Activated T-cell treated with anti-CD3 and anti-CD28 coated beads, Interleukin-2, amount 50 U/mL, for 72 hours (primary cell): ENCODE measurements around the gene AQP7. TPM values are rescaled to one million over a fixed set of nuclear protein-coding genes. Genes with fewer than 3 reads are reported as not detected.
A peak's percentile ranks its signal among the peaks of the same experiment; 100 is the strongest.

Source experiments
- ATAC-seq, 2 donors: fragments of 150-1000 bp; cut with Tn5 transposase; replicated peaks in 1 of 2; 2 replicates each; pipeline ENCODE4 v1.10.0; 2021; ENCODE audit warnings: moderate library complexity in 2 of 2, mild to moderate bottlenecking in 1 of 2
- DNase-seq, 2 donors: peaks; one replicate each; pipeline ENCODE4 v3.0.0; 2021 to 2022; ENCODE audit warnings: mixed read lengths in 1 of 2
- H3K27ac Mint-ChIP-seq: one replicate; pipeline ENCODE4 v1.8.0; 2022; ENCODE audit warnings: mild to moderate bottlenecking, moderate library complexity, mixed read lengths
- H3K27me3 Mint-ChIP-seq: one replicate; pipeline ENCODE4 v1.8.0; 2022; ENCODE audit warnings: low read depth, mixed read lengths
- H3K36me3 Mint-ChIP-seq, 2 donors: one replicate each; pipeline ENCODE4 v1.8.0; 2022; ENCODE audit warnings: mixed read lengths in 2 of 2, mild to moderate bottlenecking in 1 of 2; ENCODE audit not compliant: insufficient read depth in 2 of 2
- H3K4me1 Mint-ChIP-seq: one replicate; pipeline ENCODE4 v1.8.0; 2022; ENCODE audit warnings: low read depth, mixed read lengths
- H3K4me3 Mint-ChIP-seq, 2 donors: one replicate each; pipeline ENCODE4 v1.8.0; 2022; ENCODE audit warnings: mild to moderate bottlenecking in 2 of 2, mixed read lengths in 2 of 2, moderate library complexity in 2 of 2
- H3K9me3 Mint-ChIP-seq, 2 donors: one replicate each; pipeline ENCODE4 v1.8.0; 2022; ENCODE audit warnings: mixed read lengths in 2 of 2
- total RNA-seq, 2 donors: library from RNA; stranded (reverse); gene quantifications; one replicate each; pipeline ENCODE4 v1.2.3, GENCODE V29; 2022

AQP7 gene
- total RNA-seq, 2 donors from 2014 or later, result not detected

- no peaks in the 10 kb centered on the region for H3K36me3 Mint-ChIP-seq
- no peak for DNase-seq
- no peak for ATAC-seq
- peaks cover 3% of the 10 kb centered on the region for H3K4me1 Mint-ChIP-seq
- no peaks in the 10 kb centered on the region for H3K9me3 Mint-ChIP-seq
- H3K4me3 Mint-ChIP-seq, result no peak overlapping the region
- H3K27ac Mint-ChIP-seq, result no peak overlapping the region
- no peaks in the 10 kb centered on the region for H3K27me3 Mint-ChIP-seq
These were observed 37.4 kb upstream of the AQP7 start for GRCh38 chr9:33439731-33440130.

- Mint-ChIP-seq H3K4me1 (no peaks in the 10 kb centered on the region), H3K36me3 (no peaks in the 10 kb centered on the region), H3K27ac (no peak overlapping the region)
These were observed 36.7 kb upstream of the AQP7 start for GRCh38 chr9:33438926-33439680.

GRCh38 chr9:33437898-33438297 is 35.5 kb upstream of the AQP7 start:
- no peak overlapping the region for H3K4me3 Mint-ChIP-seq
- ATAC-seq, result no peak
- no peaks in the 10 kb centered on the region for H3K27me3 Mint-ChIP-seq
- no peaks in the 10 kb centered on the region for H3K4me1 Mint-ChIP-seq
- H3K36me3 Mint-ChIP-seq, result no peaks in the 10 kb centered on the region
- no peak for DNase-seq
- no peak overlapping the region for H3K27ac Mint-ChIP-seq
- no peaks in the 10 kb centered on the region for H3K9me3 Mint-ChIP-seq

More at GRCh38 chr9:33438926-33439680, 36.7 kb upstream of the AQP7 start:
- ATAC-seq, result no peak
- Mint-ChIP-seq H3K9me3 (no peaks in the 10 kb centered on the region), H3K4me3 (no peak overlapping the region), H3K27me3 (no peaks in the 10 kb centered on the region)
- DNase-seq, result no peak

GRCh38 chr9:33437205-33437604 is 34.8 kb upstream of the AQP7 start:
- DNase-seq (no peak), ATAC-seq (no peak)
- no peaks in the 10 kb centered on the region for H3K4me1 Mint-ChIP-seq
- H3K27ac Mint-ChIP-seq, result no peak overlapping the region
- no peaks in the 10 kb centered on the region for H3K36me3 Mint-ChIP-seq
- no peaks in the 10 kb centered on the region for H3K9me3 Mint-ChIP-seq
- H3K27me3 Mint-ChIP-seq, result no peaks in the 10 kb centered on the region
- H3K4me3 Mint-ChIP-seq, result no peak overlapping the region

- H3K4me3 Mint-ChIP-seq, result no peak overlapping the region
- no peak overlapping the region for H3K27ac Mint-ChIP-seq
- no peaks in the 10 kb centered on the region for H3K27me3 Mint-ChIP-seq
- no peak for DNase-seq
- H3K36me3 Mint-ChIP-seq, result no peaks in the 10 kb centered on the region
- no peak for ATAC-seq
- peaks cover 3% of the 10 kb centered on the region for H3K4me1 Mint-ChIP-seq
- H3K9me3 Mint-ChIP-seq, result no peaks in the 10 kb centered on the region
These were observed 34.1 kb upstream of the AQP7 start for GRCh38 chr9:33436445-33436844.

GRCh38 chr9:33435821-33436277 is 33.5 kb upstream of the AQP7 start:
- Mint-ChIP-seq H3K4me3 (no peak overlapping the region), H3K9me3 (no peaks in the 10 kb centered on the region), H3K27ac (no peak overlapping the region), H3K4me1 (peaks cover 9% of the 10 kb centered on the region), H3K36me3 (no peaks in the 10 kb centered on the region), H3K27me3 (no peaks in the 10 kb centered on the region)
- DNase-seq, result no peak
- ATAC-seq, result no peak

GRCh38 chr9:33434317-33435105 is 32.1 kb upstream of the AQP7 start:
- DNase-seq (no peak), ATAC-seq (no peak)
- no peaks in the 10 kb centered on the region for H3K9me3 Mint-ChIP-seq
- H3K4me3 Mint-ChIP-seq, result no peak overlapping the region
- no peak overlapping the region for H3K27ac Mint-ChIP-seq
- no peaks in the 10 kb centered on the region for H3K36me3 Mint-ChIP-seq
- H3K4me1 Mint-ChIP-seq, result peaks cover 17% of the 10 kb centered on the region
- no peaks in the 10 kb centered on the region for H3K27me3 Mint-ChIP-seq

GRCh38 chr9:33433871-33434270 is 31.5 kb upstream of the AQP7 start:
- H3K9me3 Mint-ChIP-seq, result no peaks in the 10 kb centered on the region
- no peak overlapping the region for H3K4me3 Mint-ChIP-seq
- no peak for DNase-seq
- no peak for ATAC-seq
- H3K36me3 Mint-ChIP-seq, result no peaks in the 10 kb centered on the region
- H3K27me3 Mint-ChIP-seq, result no peaks in the 10 kb centered on the region
- H3K4me1 Mint-ChIP-seq, result peaks cover 17% of the 10 kb centered on the region
- no peak overlapping the region for H3K27ac Mint-ChIP-seq

GRCh38 chr9:33431420-33431819 is 29.1 kb upstream of the AQP7 start:
- Mint-ChIP-seq H3K27ac (no peak overlapping the region), H3K27me3 (no peaks in the 10 kb centered on the region), H3K9me3 (no peaks in the 10 kb centered on the region), H3K36me3 (no peaks in the 10 kb centered on the region), H3K4me1 (peaks cover 25% of the 10 kb centered on the region), H3K4me3 (no peak overlapping the region)
- ATAC-seq (no peak), DNase-seq (no peak)

GRCh38 chr9:33430942-33431341 is 28.6 kb upstream of the AQP7 start:
- Mint-ChIP-seq H3K4me1 (peaks cover 25% of the 10 kb centered on the region), H3K27ac (no peak overlapping the region), H3K27me3 (no peaks in the 10 kb centered on the region), H3K9me3 (no peaks in the 10 kb centered on the region), H3K4me3 (no peak overlapping the region), H3K36me3 (no peaks in the 10 kb centered on the region)
- ATAC-seq (no peak), DNase-seq (no peak)

- no peaks in the 10 kb centered on the region for H3K27me3 Mint-ChIP-seq
- ATAC-seq (no peak), DNase-seq (no peak)
- no peaks in the 10 kb centered on the region for H3K9me3 Mint-ChIP-seq
- H3K4me1 Mint-ChIP-seq, result peaks cover 25% of the 10 kb centered on the region
- no peak overlapping the region for H3K27ac Mint-ChIP-seq
- no peaks in the 10 kb centered on the region for H3K36me3 Mint-ChIP-seq
- H3K4me3 Mint-ChIP-seq, result no peak overlapping the region
These were observed 27.1 kb upstream of the AQP7 start for GRCh38 chr9:33429256-33429985.

GRCh38 chr9:33426843-33427293 is 24.5 kb upstream of the AQP7 start:
- no peaks in the 10 kb centered on the region for H3K9me3 Mint-ChIP-seq
- DNase-seq, result peak; percentile 9 to 26
- H3K27me3 Mint-ChIP-seq, result no peaks in the 10 kb centered on the region
- H3K4me3 Mint-ChIP-seq, result no peak overlapping the region
- no peak overlapping the region for H3K27ac Mint-ChIP-seq
- H3K4me1 Mint-ChIP-seq, result peaks cover 25% of the 10 kb centered on the region
- no peaks in the 10 kb centered on the region for H3K36me3 Mint-ChIP-seq
- peak; percentile 60 to 84 for ATAC-seq

GRCh38 chr9:33425128-33425533 is 22.8 kb upstream of the AQP7 start:
- DNase-seq (no peak), ATAC-seq (no peak)
- no peaks in the 10 kb centered on the region for H3K9me3 Mint-ChIP-seq
- H3K27ac Mint-ChIP-seq, result no peak overlapping the region
- H3K4me1 Mint-ChIP-seq, result peaks cover 9% of the 10 kb centered on the region
- no peaks in the 10 kb centered on the region for H3K36me3 Mint-ChIP-seq
- H3K4me3 Mint-ChIP-seq, result no peak overlapping the region
- no peaks in the 10 kb centered on the region for H3K27me3 Mint-ChIP-seq
